Measurements from ENCODE around the gene CASZ1.

DNA sequence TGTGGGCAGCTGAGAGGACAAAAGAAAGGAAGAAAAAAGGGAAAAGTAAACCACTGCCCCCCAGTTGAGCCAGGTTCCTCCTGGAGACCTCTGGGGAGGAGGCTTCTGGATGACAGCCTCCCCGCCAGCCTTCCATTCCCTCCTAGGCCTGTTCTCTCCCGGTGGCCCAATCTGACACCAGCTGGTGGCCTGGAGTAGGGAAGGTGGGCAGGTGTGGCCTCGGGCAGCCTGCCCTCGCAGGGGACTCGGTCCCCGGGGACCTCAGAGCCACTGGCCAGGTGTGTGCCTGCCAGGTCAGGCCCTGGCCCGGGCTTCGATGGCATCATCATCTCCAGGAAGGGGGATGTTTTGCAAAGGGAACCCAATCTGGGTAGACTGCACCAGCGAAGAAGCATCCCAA lies 159.0 kb downstream of the CASZ1 start:
- TF ChIP-seq EZH2 (IDR thresholded peaks at IDR 0.05; ENCODE audit: borderline replicate concordance) (no peak), CTCF (IDR thresholded peaks at IDR 0.05; ENCODE audit: poor library complexity) (no peak), EZH2phosphoT487 (IDR thresholded peaks at IDR 0.05; ENCODE audit: low read depth, severe bottlenecking, unreplicated experiment) (no peak)

Measured in hepatocyte (in vitro differentiated cells).